Panc1 (cell line): Measurements from ENCODE around the gene FAM53A.

ENCODE experiments used
- POLR2AphosphoS5 ChIP-seq: IDR thresholded peaks from 2 replicates; pipeline ENCODE4 v1.6.1; 2012; ENCODE audit warnings: mild to moderate bottlenecking, low read depth, low read length, moderate library complexity
- SIN3A ChIP-seq: IDR thresholded peaks from 2 replicates; pipeline ENCODE4 v1.6.1; 2012; ENCODE audit warnings: low read depth, mild to moderate bottlenecking, low read length, moderate library complexity, borderline replicate concordance; ENCODE audit not compliant: insufficient read depth
- TCF7L2 ChIP-seq: IDR thresholded peaks from 2 replicates; pipeline ENCODE4 v1.6.1; 2011; ENCODE audit warnings: mild to moderate bottlenecking, low read depth, low read length, inconsistent platforms
- TF ChIP-seq, protein P1 (sequence below): fragments of 450-650 bp; IDR thresholded peaks from 2 replicates; pipeline ENCODE4 v1.5.1; 2017; ENCODE audit warnings: mild to moderate bottlenecking
- TF ChIP-seq, protein P2 (sequence below), 2 experiments: IDR thresholded peaks; 2 replicates each; pipeline ENCODE4 v1.6.1; 2011 to 2012; ENCODE audit warnings: low read depth in 2 of 2, control low read depth in 1 of 2, low read length in 1 of 2, mild to moderate bottlenecking in 1 of 2, moderate library complexity in 1 of 2; ENCODE audit not compliant: insufficient read depth in 1 of 2

DNA sequence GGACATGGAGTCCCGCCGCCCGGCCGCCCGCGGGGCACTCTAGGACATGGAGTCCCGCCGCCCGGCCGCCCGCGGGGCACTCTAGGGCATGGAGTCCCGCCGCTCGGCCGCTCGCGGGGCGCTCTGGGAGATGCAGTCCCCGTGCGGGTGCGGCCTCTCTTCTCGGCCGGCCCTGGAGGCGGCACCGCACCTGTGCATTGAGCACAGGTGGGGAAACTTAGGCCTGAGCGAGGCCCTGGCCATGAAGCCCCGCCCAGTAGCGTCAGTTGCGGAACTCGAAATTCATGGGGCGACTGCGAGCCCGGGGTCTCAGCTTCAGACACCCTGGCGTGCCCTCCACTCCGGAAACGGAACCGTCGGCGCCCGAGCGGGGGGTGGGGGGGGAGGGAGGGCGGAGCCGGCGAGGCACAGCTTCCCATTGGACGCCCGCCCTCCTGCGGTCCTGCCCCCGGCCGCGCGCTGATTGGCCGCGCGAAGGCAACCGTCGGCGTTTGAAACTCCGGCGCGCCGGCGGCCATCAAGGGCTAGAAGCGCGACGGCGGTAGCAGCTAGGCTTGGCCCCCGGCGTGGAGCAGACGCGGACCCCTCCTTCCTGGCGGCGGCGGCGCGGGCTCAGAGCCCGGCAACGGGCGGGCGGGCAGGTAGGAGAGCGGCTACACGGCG is 37.0 kb upstream of the FAM53A start, which contains the start of the genes TACC3 and TMEM129:
- TF ChIP-seq, protein P1, sequence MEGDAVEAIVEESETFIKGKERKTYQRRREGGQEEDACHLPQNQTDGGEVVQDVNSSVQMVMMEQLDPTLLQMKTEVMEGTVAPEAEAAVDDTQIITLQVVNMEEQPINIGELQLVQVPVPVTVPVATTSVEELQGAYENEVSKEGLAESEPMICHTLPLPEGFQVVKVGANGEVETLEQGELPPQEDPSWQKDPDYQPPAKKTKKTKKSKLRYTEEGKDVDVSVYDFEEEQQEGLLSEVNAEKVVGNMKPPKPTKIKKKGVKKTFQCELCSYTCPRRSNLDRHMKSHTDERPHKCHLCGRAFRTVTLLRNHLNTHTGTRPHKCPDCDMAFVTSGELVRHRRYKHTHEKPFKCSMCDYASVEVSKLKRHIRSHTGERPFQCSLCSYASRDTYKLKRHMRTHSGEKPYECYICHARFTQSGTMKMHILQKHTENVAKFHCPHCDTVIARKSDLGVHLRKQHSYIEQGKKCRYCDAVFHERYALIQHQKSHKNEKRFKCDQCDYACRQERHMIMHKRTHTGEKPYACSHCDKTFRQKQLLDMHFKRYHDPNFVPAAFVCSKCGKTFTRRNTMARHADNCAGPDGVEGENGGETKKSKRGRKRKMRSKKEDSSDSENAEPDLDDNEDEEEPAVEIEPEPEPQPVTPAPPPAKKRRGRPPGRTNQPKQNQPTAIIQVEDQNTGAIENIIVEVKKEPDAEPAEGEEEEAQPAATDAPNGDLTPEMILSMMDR, result no peak
- TF ChIP-seq, protein P2, sequence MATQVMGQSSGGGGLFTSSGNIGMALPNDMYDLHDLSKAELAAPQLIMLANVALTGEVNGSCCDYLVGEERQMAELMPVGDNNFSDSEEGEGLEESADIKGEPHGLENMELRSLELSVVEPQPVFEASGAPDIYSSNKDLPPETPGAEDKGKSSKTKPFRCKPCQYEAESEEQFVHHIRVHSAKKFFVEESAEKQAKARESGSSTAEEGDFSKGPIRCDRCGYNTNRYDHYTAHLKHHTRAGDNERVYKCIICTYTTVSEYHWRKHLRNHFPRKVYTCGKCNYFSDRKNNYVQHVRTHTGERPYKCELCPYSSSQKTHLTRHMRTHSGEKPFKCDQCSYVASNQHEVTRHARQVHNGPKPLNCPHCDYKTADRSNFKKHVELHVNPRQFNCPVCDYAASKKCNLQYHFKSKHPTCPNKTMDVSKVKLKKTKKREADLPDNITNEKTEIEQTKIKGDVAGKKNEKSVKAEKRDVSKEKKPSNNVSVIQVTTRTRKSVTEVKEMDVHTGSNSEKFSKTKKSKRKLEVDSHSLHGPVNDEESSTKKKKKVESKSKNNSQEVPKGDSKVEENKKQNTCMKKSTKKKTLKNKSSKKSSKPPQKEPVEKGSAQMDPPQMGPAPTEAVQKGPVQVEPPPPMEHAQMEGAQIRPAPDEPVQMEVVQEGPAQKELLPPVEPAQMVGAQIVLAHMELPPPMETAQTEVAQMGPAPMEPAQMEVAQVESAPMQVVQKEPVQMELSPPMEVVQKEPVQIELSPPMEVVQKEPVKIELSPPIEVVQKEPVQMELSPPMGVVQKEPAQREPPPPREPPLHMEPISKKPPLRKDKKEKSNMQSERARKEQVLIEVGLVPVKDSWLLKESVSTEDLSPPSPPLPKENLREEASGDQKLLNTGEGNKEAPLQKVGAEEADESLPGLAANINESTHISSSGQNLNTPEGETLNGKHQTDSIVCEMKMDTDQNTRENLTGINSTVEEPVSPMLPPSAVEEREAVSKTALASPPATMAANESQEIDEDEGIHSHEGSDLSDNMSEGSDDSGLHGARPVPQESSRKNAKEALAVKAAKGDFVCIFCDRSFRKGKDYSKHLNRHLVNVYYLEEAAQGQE (IDR thresholded peaks at IDR 0.05; ENCODE audit: insufficient read depth in 1 of 2, low read depth in 2 of 2, low read length in 1 of 2), result no peak
- TF ChIP-seq TCF7L2 (no peak), POLR2AphosphoS5 (peak; percentile 59), SIN3A (peak; percentile 84; the same call in 1 of the 2 replicates)
